Measurements from ENCODE around the gene PCDHB14. TPM values are rescaled to one million over a fixed set of nuclear protein-coding genes. Genes with fewer than 3 reads are reported as not detected.
"Not testable (repeated sequence)": the region's sequence is repeated elsewhere in the genome, so short reads cannot be mapped to it uniquely, and the experiment has no call there.

Gene PCDHB14
- total RNA-seq, 1 experiment from 2014 or later = 1.9 TPM

DNA sequence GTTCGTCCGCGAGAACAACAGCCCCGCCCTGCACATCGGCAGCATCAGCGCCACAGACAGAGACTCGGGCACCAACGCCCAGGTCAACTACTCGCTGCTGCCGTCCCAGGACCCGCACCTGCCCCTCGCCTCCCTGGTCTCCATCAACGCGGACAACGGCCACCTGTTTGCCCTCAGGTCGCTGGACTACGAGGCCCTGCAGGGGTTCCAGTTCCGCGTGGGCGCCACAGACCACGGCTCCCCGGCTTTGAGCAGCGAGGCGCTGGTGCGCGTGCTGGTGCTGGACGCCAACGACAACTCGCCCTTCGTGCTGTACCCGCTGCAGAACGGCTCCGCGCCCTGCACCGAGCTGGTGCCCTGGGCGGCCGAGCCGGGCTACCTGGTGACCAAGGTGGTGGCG lies 12.9 kb upstream of the PCDHB14 start:
- DNase-seq (ENCODE audit: low read depth) = not testable (repeated sequence)

DNA sequence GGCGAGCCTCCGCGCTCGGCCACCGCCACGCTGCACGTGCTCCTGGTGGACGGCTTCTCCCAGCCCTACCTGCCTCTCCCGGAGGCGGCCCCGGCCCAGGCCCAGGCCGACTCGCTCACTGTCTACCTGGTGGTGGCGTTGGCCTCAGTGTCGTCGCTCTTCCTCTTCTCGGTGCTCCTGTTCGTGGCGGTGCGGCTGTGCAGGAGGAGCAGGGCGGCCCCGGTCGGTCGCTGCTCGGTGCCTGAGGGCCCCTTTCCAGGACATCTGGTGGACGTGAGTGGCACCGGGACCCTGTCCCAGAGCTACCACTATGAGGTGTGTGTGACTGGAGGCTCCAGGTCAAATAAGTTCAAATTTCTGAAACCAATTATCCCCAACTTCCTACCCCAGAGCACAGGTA lies 12.3 kb upstream of the PCDHB14 start:
- DNase-seq (ENCODE audit: low read depth) = not testable (repeated sequence)

DNA sequence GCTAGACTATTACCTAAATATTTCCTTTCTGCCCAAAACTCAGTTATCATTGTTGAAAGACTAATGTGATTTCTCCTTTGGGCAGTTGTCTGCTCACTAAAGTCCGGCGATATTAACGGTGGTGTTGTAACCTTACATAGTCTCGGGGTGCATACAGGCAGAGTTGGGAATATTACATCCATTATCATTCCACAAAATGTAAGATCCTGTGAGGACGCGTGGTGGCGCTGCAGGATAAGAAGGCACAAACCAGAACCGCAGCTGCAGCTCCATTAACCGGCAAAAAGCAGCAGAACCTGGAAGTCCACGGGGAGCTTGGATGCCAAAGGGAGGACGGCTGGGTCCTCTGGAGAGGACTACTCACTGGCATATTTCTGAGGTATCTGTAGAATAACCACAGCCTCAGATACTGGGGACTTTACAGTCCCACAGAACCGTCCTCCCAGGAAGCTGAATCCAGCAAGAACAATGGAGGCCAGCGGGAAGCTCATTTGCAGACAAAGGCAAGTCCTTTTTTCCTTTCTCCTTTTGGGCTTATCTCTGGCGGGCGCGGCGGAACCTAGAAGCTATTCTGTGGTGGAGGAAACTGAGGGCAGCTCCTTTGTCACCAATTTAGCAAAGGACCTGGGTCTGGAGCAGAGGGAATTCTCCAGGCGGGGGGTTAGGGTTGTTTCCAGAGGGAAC lies 9.3 kb upstream of the PCDHB14 start, which contains the start of gene PCDHB13:
PCDHB13 (plus strand) TSS at position 264 of the 684 bp plus-strand sequence; CDS start at position 469, 205 bp downstream.
- DNase-seq (ENCODE audit: low read depth) = peak; percentile 27

DNA sequence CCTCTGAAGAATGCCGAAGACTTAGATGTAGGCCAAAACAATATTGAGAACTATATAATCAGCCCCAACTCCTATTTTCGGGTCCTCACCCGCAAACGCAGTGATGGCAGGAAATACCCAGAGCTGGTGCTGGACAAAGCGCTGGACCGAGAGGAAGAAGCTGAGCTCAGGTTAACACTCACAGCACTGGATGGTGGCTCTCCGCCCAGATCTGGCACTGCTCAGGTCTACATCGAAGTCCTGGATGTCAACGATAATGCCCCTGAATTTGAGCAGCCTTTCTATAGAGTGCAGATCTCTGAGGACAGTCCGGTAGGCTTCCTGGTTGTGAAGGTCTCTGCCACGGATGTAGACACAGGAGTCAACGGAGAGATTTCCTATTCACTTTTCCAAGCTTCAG lies 8.6 kb upstream of the PCDHB14 start:
- DNase-seq (ENCODE audit: low read depth) = not testable (repeated sequence)

DNA sequence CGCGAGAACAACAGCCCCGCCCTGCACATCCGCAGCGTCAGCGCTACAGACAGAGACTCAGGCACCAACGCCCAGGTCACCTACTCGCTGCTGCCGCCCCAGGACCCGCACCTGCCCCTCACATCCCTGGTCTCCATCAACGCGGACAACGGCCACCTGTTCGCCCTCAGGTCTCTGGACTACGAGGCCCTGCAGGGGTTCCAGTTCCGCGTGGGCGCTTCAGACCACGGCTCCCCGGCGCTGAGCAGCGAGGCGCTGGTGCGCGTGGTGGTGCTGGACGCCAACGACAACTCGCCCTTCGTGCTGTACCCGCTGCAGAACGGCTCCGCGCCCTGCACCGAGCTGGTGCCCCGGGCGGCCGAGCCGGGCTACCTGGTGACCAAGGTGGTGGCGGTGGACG lies 7.6 kb upstream of the PCDHB14 start:
- not testable (repeated sequence) for DNase-seq (ENCODE audit: low read depth)

DNA sequence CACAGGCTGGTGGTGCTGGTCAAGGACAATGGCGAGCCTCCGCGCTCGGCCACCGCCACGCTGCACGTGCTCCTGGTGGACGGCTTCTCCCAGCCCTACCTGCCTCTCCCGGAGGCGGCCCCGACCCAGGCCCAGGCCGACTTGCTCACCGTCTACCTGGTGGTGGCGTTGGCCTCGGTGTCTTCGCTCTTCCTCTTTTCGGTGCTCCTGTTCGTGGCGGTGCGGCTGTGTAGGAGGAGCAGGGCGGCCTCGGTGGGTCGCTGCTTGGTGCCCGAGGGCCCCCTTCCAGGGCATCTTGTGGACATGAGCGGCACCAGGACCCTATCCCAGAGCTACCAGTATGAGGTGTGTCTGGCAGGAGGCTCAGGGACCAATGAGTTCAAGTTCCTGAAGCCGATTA lies 7.1 kb upstream of the PCDHB14 start:
- not testable (repeated sequence) for DNase-seq (ENCODE audit: low read depth)

DNA sequence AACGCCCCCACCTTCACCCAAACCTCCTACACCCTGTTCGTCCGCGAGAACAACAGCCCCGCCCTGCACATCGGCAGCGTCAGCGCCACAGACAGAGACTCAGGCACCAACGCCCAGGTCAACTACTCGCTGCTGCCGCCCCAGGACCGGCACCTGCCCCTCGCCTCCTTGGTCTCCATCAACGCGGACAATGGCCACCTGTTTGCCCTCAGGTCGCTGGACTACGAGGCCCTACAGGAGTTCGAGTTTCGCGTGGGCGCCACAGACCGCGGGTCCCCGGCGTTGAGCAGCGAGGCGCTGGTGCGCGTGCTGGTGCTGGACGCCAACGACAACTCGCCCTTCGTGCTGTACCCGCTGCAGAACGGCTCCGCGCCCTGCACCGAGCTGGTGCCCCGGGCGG lies 1.7 kb downstream of the PCDHB14 start:
- not testable (repeated sequence) for DNase-seq (ENCODE audit: low read depth)

DNA sequence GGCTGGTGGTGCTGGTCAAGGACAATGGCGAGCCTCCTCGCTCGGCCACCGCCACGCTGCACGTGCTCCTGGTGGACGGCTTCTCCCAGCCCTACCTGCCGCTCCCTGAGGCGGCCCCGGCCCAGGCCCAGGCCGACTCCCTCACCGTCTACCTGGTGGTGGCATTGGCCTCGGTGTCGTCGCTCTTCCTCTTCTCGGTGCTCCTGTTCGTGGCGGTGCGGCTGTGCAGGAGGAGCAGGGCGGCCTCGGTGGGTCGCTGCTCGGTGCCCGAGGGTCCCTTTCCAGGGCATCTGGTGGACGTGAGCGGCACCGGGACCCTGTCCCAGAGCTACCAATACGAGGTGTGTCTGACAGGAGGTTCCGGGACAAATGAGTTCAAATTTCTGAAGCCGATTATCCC lies 2.3 kb downstream of the PCDHB14 start:
- not testable (repeated sequence) for DNase-seq (ENCODE audit: low read depth)

DNA sequence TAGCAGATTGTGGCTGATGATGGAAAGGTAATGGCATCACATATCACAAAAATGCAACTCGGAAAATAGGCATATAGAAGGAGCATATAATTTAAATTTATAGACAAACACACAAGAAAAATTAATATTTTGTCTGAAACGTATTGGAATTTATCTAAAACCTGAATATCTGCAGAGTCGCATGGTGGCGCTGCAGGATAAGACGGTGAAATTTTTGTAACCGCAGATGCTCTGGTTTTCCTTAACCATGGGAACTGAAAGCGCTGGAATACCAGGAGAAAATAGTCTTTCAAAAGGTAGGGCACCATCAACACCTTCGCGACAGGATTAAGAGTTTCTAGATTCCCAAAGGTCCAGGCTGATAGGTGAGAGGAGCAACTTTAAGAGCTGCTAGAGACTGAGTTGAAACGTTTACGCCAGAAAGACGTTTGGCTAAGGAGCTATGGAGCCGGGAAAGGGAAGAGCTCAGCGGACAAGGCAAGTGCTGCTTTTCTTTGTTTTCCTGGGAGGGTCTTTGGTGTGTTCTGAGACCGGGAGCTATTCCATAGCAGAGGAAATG lies 11.0 kb downstream of the PCDHB14 start:
- DNase-seq (ENCODE audit: low read depth) = no peak

DNA sequence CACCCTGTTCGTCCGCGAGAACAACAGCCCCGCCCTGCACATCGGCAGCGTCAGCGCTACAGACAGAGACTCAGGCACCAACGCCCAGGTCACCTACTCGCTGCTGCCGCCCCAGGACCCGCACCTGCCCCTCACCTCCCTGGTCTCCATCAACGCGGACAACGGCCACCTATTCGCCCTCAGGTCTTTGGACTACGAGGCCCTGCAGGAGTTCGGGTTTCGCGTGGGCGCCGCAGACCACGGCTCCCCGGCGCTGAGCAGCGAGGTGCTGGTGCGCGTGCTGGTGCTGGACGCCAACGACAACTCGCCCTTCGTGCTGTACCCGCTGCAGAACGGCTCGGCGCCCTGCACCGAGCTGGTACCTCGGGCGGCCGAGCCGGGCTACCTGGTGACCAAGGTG lies 12.8 kb downstream of the PCDHB14 start:
- not testable (repeated sequence) for DNase-seq (ENCODE audit: low read depth)

DNA sequence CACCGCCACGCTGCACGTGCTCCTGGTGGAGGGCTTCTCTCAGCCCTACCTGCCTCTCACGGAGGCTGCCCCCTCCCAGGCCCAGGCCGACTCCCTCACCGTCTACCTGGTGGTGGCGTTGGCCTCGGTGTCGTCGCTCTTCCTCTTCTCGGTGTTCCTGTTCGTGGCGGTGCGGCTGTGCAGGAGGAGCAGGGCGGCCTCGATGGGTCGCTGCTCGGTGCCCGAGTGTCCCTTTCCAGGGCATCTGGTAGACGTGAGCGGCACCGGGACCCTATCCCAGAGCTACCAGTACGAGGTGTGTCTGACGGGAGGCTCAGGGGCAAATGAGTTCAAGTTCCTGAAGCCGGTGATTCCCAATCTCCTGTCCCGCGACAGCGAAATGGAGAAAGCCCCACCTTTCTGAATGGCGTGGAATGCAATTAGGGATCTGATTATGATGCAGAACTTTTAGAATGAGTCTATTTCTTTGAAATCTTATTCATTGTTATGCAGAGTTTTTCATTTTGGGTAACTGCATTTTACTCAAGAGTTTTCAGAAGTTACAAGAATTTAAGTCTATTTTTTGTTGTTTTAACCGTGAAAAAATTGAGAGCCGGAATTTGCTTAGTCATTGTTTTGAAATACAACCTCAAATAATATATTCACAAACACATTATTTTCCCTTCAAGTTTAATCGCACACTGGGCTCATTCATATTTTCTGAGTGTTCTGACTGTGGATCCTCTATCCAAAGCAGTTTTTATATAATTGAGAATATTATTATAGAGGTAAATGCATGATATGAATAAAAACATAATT lies 13.6 kb downstream of the PCDHB14 start:
- DNase-seq (ENCODE audit: low read depth) = no peak

DNA sequence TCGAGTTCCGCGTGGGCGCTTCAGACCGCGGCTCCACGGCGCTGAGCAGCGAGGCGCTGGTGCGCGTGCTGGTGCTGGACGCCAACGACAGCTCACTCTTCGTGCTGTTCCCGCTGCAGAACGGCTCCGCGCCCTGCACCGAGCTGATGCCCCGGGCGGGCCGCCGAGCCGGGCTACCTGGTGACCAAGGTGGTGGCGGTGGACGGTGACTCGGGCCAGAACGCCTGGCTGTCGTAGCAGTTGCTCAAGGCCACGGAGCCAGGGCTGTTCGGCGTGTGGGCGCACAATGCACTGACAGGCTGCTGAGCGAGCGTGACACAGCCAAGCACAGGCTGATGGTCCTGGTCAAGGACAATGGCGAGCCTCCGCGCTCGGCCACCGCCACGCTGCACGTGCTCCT lies 18.4 kb downstream of the PCDHB14 start:
- DNase-seq (ENCODE audit: low read depth) = no peak

DNA sequence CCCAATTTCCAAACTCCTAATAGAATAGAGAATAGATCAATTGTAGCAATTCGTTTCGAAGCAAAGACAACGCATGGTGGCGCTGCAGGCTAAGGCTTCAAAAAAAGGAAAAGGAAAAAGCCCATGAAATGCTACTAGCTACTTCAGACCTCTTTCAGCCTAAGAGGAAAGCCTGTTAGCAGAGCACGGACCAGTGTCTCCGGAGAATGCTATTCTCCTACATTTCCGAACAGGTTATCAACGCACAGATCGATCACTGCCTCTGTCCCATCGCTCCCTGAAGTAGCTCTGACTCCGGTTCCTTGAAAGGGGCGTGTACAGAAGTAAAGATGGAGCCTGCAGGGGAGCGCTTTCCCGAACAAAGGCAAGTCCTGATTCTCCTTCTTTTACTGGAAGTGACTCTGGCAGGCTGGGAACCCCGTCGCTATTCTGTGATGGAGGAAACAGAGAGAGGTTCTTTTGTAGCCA lies 22.1 kb downstream of the PCDHB14 start, which contains the start of gene PCDHB15:
PCDHB15 (plus strand) TSS at position 146 of the 468 bp plus-strand sequence; CDS start at position 330, 184 bp downstream.
- DNase-seq (ENCODE audit: low read depth) = no peak

DNA sequence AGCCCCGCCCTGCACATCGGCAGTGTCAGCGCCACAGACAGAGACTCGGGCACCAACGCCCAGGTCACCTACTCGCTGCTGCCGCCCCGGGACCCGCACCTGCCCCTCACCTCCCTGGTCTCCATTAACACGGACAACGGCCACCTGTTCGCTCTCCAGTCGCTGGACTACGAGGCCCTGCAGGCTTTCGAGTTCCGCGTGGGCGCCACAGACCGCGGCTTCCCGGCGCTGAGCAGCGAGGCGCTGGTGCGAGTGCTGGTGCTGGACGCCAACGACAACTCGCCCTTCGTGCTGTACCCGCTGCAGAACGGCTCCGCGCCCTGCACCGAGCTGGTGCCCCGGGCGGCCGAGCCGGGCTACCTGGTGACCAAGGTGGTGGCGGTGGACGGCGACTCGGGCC lies 23.8 kb downstream of the PCDHB14 start:
- DNase-seq (ENCODE audit: low read depth) = not testable (repeated sequence)

DNA sequence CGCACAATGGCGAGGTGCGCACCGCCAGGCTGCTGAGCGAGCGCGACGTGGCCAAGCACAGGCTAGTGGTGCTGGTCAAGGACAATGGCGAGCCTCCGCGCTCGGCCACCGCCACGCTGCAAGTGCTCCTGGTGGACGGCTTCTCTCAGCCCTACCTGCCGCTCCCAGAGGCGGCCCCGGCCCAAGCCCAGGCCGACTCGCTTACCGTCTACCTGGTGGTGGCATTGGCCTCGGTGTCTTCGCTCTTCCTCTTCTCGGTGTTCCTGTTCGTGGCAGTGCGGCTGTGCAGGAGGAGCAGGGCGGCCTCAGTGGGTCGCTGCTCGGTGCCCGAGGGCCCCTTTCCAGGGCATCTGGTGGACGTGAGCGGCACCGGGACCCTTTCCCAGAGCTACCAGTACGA lies 24.3 kb downstream of the PCDHB14 start:
- not testable (repeated sequence) for DNase-seq (ENCODE audit: low read depth)

DNA sequence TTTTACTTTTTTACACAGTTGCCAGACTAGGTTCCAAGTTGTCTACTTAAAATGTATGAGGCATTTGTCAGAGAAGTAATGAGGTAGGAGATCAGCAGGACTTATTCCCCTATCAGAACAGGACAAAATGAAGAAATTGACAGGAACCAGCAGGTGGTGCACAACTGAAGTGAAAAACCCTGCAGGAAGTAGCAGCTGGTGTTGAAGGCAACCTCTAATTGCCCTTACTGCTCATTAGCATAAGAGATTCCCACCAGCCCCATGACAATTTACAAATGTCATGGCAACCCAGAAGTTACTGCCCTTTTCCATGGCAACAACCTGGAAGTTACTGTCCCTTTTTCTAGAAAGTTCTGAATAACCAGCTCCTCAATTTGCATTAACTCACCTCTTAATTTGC lies 27.4 kb downstream of the PCDHB14 start:
- no peak for DNase-seq (ENCODE audit: low read depth)

DNA sequence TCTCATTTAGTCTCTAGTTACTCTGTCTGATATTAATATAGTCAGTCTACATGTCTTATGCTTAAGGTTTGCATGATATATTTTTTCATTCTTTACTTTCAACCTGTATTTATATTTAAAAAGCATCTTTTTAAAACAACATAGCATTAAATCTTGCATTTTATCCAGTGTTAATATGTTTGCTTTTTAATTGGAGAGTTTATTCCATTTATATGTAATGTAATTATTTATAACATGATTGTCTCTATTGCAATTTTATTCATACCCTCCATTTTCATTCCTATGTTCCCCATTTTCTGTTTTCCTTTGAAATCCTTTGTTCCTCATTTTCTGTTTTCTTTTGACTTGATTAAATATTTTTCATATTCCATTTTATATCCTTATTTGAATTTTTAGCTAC lies 35.3 kb downstream of the PCDHB14 start:
- no peak for DNase-seq (ENCODE audit: low read depth)

DNA sequence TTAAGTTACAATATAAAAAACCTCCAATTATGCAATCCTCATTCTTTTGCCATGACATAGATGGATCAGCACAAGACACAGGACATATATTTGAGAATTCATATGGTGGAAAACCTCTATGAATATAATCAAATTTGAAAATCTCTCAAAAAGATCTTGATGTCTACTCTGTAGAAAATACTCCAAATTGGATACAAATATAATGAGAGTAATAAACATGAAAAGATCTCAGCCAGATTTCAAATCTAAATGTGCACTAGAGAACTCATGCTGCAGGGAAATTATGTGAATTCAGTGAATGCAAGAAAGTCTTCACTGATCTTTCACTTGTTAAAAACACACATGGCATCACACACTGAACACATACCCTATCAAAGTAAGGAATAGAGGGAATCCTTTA lies 35.8 kb downstream of the PCDHB14 start:
- no peak for DNase-seq (ENCODE audit: low read depth)

DNA sequence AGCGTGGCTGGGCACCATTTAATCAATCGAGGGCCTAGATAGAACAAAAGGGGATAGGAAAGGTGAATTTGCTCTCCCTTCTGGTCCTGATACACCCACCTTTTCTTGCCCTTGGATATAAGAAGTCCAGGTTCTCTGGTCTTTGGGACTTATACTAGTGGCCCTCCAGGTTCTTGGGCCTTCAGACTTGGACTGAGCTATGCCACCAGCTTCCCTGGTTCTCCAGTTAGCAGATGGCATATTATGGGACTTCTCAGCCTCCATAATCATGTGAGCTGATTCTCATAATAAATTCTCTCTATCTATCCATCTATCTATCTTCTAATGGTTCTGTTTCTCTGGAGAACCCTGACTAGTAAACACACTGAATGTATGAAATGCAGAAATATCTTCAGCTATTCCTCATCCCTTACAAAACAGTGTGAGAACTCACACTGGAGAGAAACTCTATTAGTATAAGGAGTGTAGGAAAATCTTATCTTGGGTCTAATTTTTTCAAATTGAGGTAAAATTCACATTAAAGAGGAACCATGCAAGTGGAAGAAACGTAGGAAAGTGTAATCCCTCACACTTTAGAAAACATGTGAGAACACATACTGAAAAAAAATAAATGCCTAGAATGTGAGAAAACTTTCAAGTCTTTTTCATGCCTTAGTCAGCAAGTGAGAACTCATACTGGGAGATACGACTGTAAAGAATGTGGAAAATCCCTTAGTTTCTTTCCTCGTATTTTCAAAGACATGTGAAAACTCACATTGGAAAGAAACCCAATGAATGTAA lies 37.5 kb downstream of the PCDHB14 start:
- peak; percentile 17 for DNase-seq (ENCODE audit: low read depth)

DNA sequence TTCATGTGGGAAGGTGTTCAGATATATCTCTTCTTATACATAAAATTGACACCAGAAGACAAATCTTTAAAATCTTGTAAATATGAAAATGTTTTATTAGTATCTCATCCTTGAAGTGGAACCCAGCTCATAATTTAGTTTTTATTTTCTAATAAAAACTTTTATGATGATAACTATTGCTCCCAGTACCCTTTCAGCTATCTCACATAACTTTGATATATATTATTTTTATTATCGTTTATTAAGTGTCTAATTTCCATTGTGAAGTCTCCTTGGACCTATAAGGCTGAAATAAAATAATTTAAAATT lies 38.0 kb downstream of the PCDHB14 start:
- DNase-seq (ENCODE audit: low read depth) = no peak

DNA sequence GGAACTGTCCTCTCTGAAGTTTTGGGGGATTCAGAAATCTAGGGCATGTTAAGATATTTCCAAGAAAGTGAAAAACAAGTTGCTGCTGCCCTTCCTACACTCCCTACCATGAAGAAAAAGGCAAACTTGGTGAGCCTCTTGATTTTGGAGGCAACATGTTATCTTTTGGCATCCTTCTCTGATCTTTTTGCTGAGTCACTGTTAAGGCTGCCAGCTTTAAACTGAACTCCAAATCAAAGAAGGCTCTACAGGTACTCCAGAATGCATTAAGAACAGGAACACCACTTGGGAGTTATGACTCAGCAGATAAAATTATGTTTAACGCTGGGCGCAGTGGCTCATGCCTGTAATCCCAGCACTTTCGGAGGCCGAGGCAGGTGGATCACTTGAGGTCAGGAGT lies 46.1 kb downstream of the PCDHB14 start:
- no peak for DNase-seq (ENCODE audit: low read depth)

DNA sequence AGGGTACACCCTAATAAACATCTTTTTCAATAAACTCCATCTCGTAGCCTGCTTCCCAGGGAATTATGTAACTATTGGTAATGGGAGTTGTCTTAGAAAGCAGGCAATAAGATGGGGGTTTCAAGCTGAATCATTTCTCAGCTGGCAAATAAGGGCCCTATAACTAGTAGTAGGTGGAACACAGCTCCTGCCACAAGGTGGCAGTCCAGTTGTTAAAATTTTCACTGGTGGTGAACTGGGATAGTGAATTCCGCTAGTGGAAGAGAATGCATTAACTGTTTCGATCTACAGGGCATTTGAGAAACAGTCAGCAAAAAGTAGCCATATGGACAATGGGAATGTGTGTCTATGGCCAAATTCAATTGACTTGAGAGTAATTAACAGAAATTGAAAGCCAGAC lies 49.8 kb downstream of the PCDHB14 start:
- no peak for DNase-seq (ENCODE audit: low read depth)
